MM.1S (cell line): Measurements from ENCODE around the gene RHBG.

Source experiments
- DNase-seq: peaks from one replicate; pipeline ENCODE4 v3.0.0-alpha.2; 2015
- H2AFZ ChIP-seq: fragments of 300-600 bp; sonication (generic); 2 replicates; pipeline ENCODE4 v1.6.0; 2016; ENCODE audit warnings: antibody characterized with exemption, low read length
- H3F3A ChIP-seq: fragments of 300-600 bp; sonication (generic); 2 replicates; pipeline ENCODE4 v1.6.1; 2016; ENCODE audit warnings: mild to moderate bottlenecking, antibody characterized with exemption, low read length, moderate library complexity, mixed read lengths; ENCODE audit not compliant: insufficient read depth
- H3K27ac ChIP-seq: fragments of 300-600 bp; sonication (generic); 2 replicates; pipeline ENCODE4 v1.5.1; 2016; ENCODE audit warnings: mild to moderate bottlenecking, low read length
- H3K27me3 ChIP-seq: fragments of 300-600 bp; sonication (generic); replicated peaks from 2 replicates; pipeline ENCODE4 v1.6.0; 2016; ENCODE audit warnings: low read length; ENCODE audit not compliant: insufficient read depth
- H3K36me3 ChIP-seq: fragments of 300-600 bp; sonication (generic); replicated peaks from 2 replicates; pipeline ENCODE4 v1.6.1; 2016; ENCODE audit warnings: mild to moderate bottlenecking, low read length, mixed read lengths; ENCODE audit not compliant: insufficient read depth
- H3K4me1 ChIP-seq: fragments of 300-600 bp; sonication (generic); 2 replicates; pipeline ENCODE4 v1.6.1; 2016; ENCODE audit warnings: low read length, mixed read lengths
- H3K4me2 ChIP-seq: fragments of 300-600 bp; sonication (generic); 2 replicates; pipeline ENCODE4 v1.6.0; 2016; ENCODE audit warnings: low read depth, low read length
- H3K4me3 ChIP-seq: fragments of 300-600 bp; sonication (generic); 2 replicates; pipeline ENCODE4 v1.5.1; 2016; ENCODE audit warnings: low read length, mixed read lengths
- H3K79me2 ChIP-seq: fragments of 300-600 bp; sonication (generic); 2 replicates; pipeline ENCODE4 v1.6.1; 2016; ENCODE audit warnings: mixed run types, low read length, mixed read lengths
- H3K9ac ChIP-seq: fragments of 300-600 bp; sonication (generic); 2 replicates; pipeline ENCODE4 v1.6.1; 2016; ENCODE audit warnings: low read length, mixed read lengths
- H3K9me2 ChIP-seq: fragments of 300-600 bp; sonication (generic); replicated peaks from 2 replicates; pipeline ENCODE4 v1.6.1; 2016; ENCODE audit warnings: mild to moderate bottlenecking, low read length, mixed read lengths; ENCODE audit not compliant: insufficient read depth
- H3K9me3 ChIP-seq: fragments of 300-600 bp; sonication (generic); replicated peaks from 2 replicates; pipeline ENCODE4 v1.6.1; 2016; ENCODE audit warnings: mild to moderate bottlenecking, low read length, mixed read lengths; ENCODE audit not compliant: insufficient read depth
- H4K20me1 ChIP-seq: fragments of 300-600 bp; sonication (generic); 2 replicates; pipeline ENCODE4 v1.6.1; 2016; ENCODE audit warnings: mild to moderate bottlenecking, low read length, moderate library complexity, mixed read lengths; ENCODE audit not compliant: insufficient read depth
- EZH2 ChIP-seq: fragments of 300-600 bp; sonication (generic); optimal IDR thresholded peaks from 2 replicates; pipeline ENCODE3; 2017; ENCODE audit warnings: low read depth, mild to moderate bottlenecking, antibody characterized with exemption, low read length, mixed read lengths
- EZH2phosphoT487 ChIP-seq: fragments of 300-600 bp; sonication (generic); IDR thresholded peaks from 2 replicates; pipeline ENCODE4 v1.6.1; 2018; ENCODE audit warnings: antibody characterized with exemption, low read length
- TF ChIP-seq, protein P1 (sequence below): fragments of 300-600 bp; sonication (generic); IDR thresholded peaks from 2 replicates; pipeline ENCODE4 v1.5.1; 2016; ENCODE audit warnings: antibody characterized with exemption, low read length, mixed read lengths

RHBG gene

DNA sequence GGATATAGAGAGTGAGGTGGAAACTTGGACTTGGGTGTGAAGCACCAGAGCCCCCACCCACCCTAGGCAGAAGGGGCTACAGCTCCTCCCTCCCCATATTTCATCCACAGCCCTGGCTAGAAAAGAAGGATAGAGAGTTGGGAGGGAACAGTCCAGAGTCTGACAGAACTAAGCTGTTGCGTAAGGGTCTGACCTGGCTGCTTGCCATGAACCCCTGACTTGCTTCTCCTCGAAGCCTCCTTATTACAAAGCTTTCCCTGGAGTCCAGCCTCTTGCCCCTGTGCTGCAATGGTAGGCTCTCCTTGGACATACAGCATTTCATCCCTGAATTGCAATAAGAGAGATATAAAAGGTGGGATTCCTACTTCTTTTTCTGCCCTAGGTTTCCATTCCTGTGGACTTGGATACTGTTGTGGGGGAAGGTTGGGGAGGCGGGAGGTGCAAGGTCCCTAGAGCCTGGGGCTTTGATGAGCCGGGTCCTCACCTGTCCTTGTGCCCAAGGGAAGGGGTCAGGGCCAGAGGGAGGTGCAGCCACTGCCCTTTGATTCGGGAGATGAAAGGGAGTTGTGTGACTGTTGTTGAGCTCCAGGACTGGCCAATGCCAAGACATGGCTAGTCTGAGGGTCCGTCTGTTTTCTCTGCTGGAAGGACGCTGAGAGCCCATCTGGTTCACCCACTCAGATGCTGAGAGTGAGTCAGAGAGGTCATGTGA lies 2.7 kb downstream of the RHBG start:
- H3K4me3 ChIP-seq: no peak overlapping the region
- no peaks in the 10 kb centered on the region for H3K9me2 ChIP-seq
- TF ChIP-seq, protein P1, sequence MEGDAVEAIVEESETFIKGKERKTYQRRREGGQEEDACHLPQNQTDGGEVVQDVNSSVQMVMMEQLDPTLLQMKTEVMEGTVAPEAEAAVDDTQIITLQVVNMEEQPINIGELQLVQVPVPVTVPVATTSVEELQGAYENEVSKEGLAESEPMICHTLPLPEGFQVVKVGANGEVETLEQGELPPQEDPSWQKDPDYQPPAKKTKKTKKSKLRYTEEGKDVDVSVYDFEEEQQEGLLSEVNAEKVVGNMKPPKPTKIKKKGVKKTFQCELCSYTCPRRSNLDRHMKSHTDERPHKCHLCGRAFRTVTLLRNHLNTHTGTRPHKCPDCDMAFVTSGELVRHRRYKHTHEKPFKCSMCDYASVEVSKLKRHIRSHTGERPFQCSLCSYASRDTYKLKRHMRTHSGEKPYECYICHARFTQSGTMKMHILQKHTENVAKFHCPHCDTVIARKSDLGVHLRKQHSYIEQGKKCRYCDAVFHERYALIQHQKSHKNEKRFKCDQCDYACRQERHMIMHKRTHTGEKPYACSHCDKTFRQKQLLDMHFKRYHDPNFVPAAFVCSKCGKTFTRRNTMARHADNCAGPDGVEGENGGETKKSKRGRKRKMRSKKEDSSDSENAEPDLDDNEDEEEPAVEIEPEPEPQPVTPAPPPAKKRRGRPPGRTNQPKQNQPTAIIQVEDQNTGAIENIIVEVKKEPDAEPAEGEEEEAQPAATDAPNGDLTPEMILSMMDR: no peak
- TF ChIP-seq EZH2: no peak
- no peak for TF ChIP-seq EZH2phosphoT487
- H3K9ac ChIP-seq: no peak overlapping the region
- no peaks in the 10 kb centered on the region for H3K36me3 ChIP-seq
- peaks cover 45% of the 10 kb centered on the region for H3K27me3 ChIP-seq
- 0 out of 2 replicates have a peak, but pooled peaks cover 5% of the 10 kb centered on the region for H3F3A ChIP-seq
- no peaks in the 10 kb centered on the region for H4K20me1 ChIP-seq
- no peak overlapping the region for H2AFZ ChIP-seq
- no peaks in the 10 kb centered on the region for H3K79me2 ChIP-seq
- peaks cover 6% of the 10 kb centered on the region for H3K4me1 ChIP-seq
- no peaks in the 10 kb centered on the region for H3K9me3 ChIP-seq
- no peak overlapping the region for H3K27ac ChIP-seq
- no peak overlapping the region for H3K4me2 ChIP-seq
- no peak for DNase-seq

DNA sequence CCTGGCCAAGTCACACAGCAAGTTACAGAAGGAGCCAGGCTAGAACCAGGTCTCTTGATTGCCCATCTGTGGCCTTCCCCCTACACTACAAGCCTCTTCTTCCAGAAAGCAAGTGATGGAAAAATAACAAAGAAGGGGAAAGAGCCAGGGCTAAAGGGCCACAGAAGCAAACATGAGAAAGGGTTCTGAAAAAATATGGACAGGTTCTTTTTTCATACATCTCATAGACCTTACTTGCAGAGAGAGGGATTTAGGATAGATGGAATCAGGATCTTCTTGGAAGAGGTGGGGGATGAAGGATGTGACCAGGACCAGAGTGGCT lies 3.2 kb downstream of the RHBG start:
- Histone ChIP-seq H3K27ac (no peak overlapping the region), H3K9me3 (no peaks in the 10 kb centered on the region), H3F3A (0 out of 2 replicates have a peak, but pooled peaks cover 5% of the 10 kb centered on the region), H3K27me3 (peaks cover 50% of the 10 kb centered on the region), H3K9ac (no peak overlapping the region), H4K20me1 (no peaks in the 10 kb centered on the region), H3K36me3 (no peaks in the 10 kb centered on the region), H2AFZ (no peak overlapping the region), H3K4me3 (no peak overlapping the region), H3K9me2 (no peaks in the 10 kb centered on the region), H3K79me2 (no peaks in the 10 kb centered on the region), H3K4me2 (no peak overlapping the region), H3K4me1 (peaks cover 6% of the 10 kb centered on the region)
- DNase-seq: no peak
- TF ChIP-seq EZH2phosphoT487 (no peak), EZH2 (no peak)
- TF ChIP-seq, protein P1: no peak

DNA sequence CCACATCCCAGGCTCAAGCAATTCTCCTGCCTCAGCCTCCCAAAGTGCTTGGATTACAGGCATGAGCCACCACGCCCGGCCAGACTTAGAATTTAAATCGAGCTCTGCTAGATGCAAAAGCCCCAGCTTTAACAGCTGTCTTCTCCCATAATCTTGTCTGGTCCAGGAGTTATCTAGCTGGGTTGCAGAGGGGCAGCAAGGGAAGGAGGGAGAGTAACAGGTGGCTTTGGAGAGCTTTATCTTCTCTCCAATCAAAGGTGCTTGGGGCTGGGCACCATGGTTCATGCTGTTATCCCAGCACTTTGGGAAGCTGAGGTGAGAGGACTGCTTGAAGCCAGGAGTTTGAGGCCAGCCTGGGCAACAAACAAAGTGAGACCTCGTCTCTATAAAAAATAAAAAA lies 3.9 kb downstream of the RHBG start:
- Histone ChIP-seq H3F3A (0 out of 2 replicates have a peak, but pooled peaks cover 5% of the 10 kb centered on the region), H3K27me3 (peaks cover 46% of the 10 kb centered on the region), H4K20me1 (no peaks in the 10 kb centered on the region), H3K4me1 (peaks cover 6% of the 10 kb centered on the region), H3K36me3 (no peaks in the 10 kb centered on the region), H3K79me2 (no peaks in the 10 kb centered on the region), H3K4me2 (no peak overlapping the region), H2AFZ (no peak overlapping the region), H3K9me3 (no peaks in the 10 kb centered on the region), H3K9me2 (no peaks in the 10 kb centered on the region), H3K4me3 (no peak overlapping the region), H3K9ac (no peak overlapping the region), H3K27ac (no peak overlapping the region)
- TF ChIP-seq EZH2phosphoT487: no peak
- no peak for TF ChIP-seq EZH2
- DNase-seq: no peak

DNA sequence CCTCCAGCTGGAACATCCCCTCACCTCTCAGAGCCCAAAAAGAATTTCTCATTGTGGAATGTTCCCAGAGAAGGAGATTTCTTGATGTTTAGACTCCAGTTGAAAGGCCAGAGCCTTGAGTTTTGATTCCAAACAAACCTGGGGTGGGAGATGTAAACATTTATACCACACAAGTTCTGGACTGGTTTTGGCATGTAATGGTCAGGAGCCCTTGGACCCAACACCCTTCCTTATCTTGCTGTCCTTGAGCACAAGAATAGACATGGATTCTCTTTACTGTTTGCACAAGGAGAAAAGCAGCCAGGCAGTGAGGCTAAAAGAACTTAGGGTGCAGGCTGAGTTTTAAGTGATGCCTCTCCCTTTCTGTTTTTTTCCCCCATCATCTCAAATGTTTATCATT lies 4.5 kb downstream of the RHBG start:
- no peak for DNase-seq
- H3F3A ChIP-seq: 0 out of 2 replicates have a peak, but pooled peaks cover 5% of the 10 kb centered on the region
- no peaks in the 10 kb centered on the region for H3K9me3 ChIP-seq
- no peak overlapping the region for H3K4me3 ChIP-seq
- H3K79me2 ChIP-seq: no peaks in the 10 kb centered on the region
- H3K9me2 ChIP-seq: no peaks in the 10 kb centered on the region
- TF ChIP-seq EZH2phosphoT487 (no peak), EZH2 (no peak)
- TF ChIP-seq, protein P1: no peak
- no peaks in the 10 kb centered on the region for H3K36me3 ChIP-seq
- H3K9ac ChIP-seq: no peak overlapping the region
- no peak overlapping the region for H3K27ac ChIP-seq
- no peak overlapping the region for H3K4me2 ChIP-seq
- H3K27me3 ChIP-seq: peaks cover 40% of the 10 kb centered on the region
- no peak overlapping the region for H2AFZ ChIP-seq
- H3K4me1 ChIP-seq: peaks cover 6% of the 10 kb centered on the region
- H4K20me1 ChIP-seq: no peaks in the 10 kb centered on the region
